ENCODE results near the gene TTC19.
"Not testable (repeated sequence)": the region's sequence is repeated elsewhere in the genome, so short reads cannot be mapped to it uniquely, and the experiment has no call there.

The TTC19 gene

DNA sequence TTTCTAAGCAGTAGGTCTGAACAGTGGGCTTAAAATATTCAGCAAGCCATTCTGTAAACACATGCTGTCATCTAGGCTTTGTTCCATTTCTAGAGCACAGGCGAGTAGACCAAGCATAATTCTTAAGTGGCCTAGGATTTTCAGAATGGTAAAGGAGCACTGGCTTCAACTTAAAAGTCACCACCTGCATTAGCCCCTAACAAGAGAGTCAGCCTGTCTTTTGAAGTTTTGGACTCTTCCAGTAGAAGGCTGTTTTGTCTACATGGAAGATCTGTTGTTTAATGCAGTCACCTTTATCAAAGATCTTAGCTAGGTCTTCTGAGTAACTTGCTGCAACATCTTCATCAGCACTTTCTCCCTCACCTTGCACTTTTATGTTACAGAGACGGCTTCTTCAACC lies 36.6 kb downstream of the TTC19 start:
- no peak for DNase-seq

DNA sequence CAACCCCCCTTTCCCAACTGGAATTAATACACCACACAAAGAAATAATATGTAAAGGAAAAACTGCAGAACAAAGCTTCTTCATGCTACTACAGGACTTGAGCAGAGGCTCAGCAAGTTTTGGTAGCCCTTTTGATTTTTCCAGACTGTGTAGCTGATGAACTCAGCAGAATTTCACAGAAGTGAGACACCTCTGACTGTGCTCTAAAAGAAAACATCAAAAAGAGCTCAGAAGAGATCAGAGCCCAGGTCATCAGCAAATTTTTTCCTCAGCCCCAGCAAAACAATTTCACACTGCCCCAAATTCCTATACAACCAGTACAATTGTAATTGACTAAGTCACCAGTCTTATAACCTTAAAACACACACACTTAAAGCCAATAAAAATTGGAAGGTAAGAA lies 38.0 kb downstream of the TTC19 start:
- DNase-seq: no peak

DNA sequence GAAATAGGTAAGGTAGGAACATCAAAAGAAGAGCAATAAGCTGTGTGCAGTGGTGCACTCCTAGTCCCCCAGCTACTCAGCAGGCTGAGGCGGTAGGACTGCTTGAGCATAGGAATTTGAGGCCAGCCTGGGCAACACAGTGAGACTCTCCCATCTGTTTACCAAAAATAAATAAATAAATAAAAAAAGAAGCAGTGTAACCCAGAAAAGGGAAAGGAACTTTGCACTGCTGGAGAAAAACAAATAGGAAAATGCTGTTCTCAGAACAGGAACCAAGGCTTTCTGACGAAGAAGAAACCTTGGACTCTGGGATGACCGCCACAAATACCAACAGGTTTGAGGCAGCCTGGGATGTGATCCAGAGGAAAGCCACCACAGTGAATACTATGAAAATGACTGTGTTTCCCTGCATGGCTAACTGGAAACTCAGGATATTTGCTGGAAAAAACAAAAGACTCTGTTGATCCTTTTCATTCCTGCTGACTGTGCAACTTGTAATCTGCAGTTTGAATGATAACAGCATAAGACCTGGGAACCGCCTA lies 41.2 kb downstream of the TTC19 start:
- DNase-seq: no peak

DNA sequence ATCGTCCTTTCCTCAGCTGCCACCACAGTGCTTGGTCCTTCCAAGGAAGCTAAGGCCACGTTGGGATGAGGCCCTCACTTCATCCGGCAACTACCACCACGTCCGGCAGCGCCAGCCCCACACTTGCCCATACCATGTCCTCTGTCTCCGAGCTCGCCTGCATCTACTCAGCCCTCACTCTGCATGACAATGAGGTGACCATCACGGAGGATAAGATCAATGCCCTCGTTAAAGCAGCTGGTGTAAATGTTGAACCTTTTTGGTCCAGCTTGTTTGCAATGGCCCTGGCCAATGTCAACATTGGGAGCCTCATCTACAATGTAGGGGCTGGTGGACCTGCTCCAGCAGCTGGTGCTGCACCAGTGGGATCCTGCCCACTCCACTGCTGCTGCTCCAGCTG lies 44.9 kb downstream of the TTC19 start:
- no peak for DNase-seq

GRCh38 chr17:16046966-16047365 lies 47.3 kb downstream of the TTC19 start:
- DNase-seq: no peak

DNA sequence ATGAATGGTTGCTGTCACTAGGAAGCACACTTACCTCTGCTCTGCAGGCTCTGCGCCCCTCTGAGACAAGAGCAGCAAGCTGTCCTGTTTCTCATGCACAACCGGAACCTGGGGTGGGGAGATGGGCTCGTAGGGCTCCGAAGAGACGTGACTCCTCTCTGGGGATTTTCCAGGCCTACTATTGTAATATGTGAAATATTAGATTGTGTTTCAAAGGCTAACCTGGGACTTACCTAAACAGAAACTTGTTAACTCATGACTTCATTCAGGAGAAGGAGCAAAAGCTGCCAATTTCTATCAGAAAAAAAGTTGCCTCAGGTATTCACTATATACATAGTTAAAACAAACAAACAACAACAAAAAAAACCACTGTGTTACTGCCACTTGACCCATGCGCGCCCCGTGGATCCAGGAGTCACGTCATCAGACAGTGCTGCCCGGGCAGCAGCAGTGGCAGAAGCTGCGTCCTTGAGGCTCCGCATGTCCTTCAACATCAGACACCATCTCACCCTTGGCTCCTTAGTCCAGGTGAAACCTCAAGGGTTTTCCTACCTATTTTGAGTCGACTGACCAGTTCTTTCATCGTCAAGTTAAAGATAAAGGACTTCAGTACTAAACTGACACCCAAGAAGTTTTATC lies 49.3 kb downstream of the TTC19 start:
- no peak for DNase-seq

GRCh38 chr17:16050844-16051243 lies 51.2 kb downstream of the TTC19 start:
- no peak for DNase-seq

- DNase-seq: no peak
These were observed 52.9 kb downstream of the TTC19 start for GRCh38 chr17:16052486-16052885.

DNA sequence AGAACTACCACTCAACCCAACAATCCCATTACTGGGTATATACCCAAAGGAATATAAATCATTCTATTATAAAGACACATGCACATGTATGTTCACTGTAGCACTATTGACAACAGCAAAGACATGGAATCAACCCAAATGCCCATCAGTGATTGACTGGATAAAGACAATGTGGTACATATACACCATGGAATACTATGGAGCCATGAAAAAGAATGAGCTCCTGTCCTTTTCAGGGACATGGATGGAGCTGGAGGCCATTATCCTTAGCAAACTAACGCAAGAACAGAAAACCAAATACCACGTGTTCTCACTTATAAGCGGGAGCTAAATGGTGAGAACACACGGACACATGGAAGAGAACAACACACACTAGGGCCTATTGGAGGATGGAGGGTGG lies 55.5 kb downstream of the TTC19 start:
- DNase-seq: not testable (repeated sequence)

DNA sequence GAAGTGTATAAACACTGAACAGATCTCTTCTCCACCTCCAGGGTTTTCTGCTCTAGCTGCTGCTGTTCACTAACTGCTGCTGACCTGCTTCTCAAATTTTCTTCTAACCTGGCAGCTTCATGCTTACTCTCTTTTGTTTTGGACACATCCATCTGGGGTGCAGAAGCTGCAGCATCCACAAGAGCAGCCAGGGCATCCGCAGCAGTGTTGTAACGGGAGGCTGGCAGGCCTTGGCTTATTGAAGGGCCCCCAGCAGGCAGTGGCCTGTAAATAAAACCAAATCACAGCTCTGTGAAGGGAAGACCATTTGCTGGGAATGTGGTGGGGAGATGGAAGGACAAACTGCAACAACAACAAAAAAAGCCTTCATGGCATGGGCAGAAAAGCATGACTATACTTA lies 62.0 kb downstream of the TTC19 start:
- DNase-seq: no peak

DNA sequence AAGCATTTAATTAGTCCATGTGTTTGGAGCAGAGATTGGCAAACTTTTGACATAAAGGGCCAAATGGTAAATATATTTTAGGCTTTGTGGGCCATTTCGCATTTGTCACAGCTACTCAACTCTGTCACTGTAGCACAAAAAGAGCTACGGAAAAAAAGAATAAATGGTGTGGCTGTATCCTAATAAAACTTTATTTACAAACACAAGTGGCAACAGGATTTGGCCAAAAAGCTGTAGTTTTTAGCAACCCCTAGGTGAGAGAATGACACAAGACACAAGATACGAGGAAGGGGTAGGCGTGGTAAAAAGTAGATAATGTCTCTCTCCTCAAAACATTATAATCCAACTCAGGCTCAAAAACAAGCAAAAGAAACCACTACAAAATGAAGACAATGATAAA lies 66.5 kb downstream of the TTC19 start:
- DNase-seq: no peak

DNA sequence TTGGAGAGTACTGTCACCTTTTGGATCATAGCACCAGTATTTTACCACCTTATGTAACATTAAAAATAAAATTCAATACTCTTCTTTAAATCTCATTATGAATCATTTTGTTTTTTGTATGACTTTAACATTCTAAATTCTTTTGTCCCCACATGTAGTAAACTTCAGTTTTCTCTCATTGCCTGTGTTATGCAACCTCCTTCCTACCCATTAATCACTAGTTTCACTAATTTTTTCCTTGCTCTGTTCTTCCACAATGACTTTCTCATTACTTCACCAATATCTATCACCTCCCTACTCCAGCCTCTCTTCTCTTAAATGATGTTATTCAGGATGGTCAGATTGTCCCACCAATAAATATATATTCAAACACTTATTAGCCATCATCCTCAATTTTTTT lies 68.7 kb downstream of the TTC19 start:
- DNase-seq: no peak

DNA sequence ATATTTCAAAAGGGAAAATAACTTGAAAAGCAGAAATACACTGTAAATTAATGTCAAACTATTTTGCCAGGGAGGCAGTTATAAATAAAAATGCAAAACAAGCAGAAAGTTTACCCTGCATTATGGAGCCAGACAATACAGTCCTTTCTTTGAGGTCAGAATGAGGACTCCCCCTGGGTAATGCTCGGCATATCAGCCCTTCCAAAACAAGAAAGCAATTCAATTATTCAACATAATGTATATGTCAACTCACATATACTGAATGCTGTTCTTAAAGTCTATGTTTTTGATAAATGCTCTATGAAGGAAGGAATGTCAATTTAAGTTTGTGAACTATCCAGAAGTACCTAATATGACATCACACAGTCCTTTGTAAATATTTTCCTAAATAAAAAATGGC lies 72.4 kb downstream of the TTC19 start:
- no peak for DNase-seq

DNA sequence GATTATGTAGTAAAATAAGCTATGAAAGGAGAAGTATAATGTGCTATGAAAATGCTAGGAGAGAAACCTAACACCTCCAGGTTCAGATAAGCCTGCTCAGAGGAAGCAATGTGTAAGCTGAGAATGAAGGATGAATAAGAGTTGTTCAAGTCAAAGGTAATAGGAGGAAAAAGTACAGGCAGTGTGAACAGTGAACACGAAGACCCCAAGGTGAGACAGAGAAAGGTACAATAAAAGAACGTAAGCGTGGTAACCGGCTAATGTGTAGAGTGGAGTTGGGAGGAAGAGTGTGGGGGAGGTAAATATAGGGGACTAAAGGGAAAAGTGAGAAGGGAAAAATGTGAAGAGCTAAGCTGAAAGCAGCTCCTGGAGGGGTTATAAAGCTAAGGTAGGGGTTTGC lies 74.2 kb downstream of the TTC19 start:
- DNase-seq: no peak

- DNase-seq: no peak
These were observed 74.8 kb downstream of the TTC19 start for GRCh38 chr17:16074423-16074822.

GRCh38 chr17:16075949-16076348 lies 76.3 kb downstream of the TTC19 start:
- no peak for DNase-seq

All from DMS 273 treated with DMSO at 0.1 percent for 48 hours (cell line).